ENCODE measurements around the gene BCS1L.

The BCS1L gene

DNA sequence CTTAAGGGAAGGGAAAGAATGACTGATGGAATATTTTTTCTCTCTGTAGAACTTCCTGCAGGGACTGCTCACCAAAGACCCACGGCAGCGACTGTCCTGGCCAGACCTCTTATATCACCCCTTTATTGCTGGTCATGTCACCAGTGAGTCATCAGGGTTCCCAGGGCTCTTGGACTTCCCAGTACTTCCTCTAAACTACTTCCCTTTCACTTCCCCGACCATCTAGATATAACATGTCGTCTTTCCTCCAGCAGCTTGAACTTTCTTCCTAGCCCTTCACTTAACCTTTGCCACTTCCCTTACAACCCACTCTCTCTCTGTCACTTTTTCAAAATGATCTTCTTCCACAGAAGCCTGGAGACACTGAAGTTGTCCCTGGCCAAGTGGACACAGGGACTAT lies 19.6 kb downstream of the BCS1L start:
- TF ChIP-seq POLR2AphosphoS5 (IDR thresholded peaks at IDR 0.05; ENCODE audit: low read depth, low read length) (no peak), FOXP2 (optimal IDR thresholded peaks at IDR 0.05; ENCODE audit: borderline replicate concordance, extremely low read depth, extremely low read length, insufficient read depth) (no peak), TAF1 (IDR thresholded peaks at IDR 0.05; ENCODE audit: borderline replicate concordance, insufficient read depth, low read length) (no peak), SIN3A (IDR thresholded peaks at IDR 0.05; ENCODE audit: borderline replicate concordance, insufficient read depth, low read length) (no peak)
- TF ChIP-seq, protein P1, sequence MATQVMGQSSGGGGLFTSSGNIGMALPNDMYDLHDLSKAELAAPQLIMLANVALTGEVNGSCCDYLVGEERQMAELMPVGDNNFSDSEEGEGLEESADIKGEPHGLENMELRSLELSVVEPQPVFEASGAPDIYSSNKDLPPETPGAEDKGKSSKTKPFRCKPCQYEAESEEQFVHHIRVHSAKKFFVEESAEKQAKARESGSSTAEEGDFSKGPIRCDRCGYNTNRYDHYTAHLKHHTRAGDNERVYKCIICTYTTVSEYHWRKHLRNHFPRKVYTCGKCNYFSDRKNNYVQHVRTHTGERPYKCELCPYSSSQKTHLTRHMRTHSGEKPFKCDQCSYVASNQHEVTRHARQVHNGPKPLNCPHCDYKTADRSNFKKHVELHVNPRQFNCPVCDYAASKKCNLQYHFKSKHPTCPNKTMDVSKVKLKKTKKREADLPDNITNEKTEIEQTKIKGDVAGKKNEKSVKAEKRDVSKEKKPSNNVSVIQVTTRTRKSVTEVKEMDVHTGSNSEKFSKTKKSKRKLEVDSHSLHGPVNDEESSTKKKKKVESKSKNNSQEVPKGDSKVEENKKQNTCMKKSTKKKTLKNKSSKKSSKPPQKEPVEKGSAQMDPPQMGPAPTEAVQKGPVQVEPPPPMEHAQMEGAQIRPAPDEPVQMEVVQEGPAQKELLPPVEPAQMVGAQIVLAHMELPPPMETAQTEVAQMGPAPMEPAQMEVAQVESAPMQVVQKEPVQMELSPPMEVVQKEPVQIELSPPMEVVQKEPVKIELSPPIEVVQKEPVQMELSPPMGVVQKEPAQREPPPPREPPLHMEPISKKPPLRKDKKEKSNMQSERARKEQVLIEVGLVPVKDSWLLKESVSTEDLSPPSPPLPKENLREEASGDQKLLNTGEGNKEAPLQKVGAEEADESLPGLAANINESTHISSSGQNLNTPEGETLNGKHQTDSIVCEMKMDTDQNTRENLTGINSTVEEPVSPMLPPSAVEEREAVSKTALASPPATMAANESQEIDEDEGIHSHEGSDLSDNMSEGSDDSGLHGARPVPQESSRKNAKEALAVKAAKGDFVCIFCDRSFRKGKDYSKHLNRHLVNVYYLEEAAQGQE (IDR thresholded peaks at IDR 0.05; ENCODE audit: insufficient read depth in 1 of 2, low read depth in 2 of 2, low read length in 2 of 2), result no peak

- TF ChIP-seq FOXP2 (optimal IDR thresholded peaks at IDR 0.05; ENCODE audit: borderline replicate concordance, extremely low read depth, extremely low read length, insufficient read depth) (no peak), SIN3A (IDR thresholded peaks at IDR 0.05; ENCODE audit: borderline replicate concordance, insufficient read depth, low read length) (no peak), TAF1 (IDR thresholded peaks at IDR 0.05; ENCODE audit: borderline replicate concordance, insufficient read depth, low read length) (no peak), POLR2AphosphoS5 (IDR thresholded peaks at IDR 0.05; ENCODE audit: low read depth, low read length) (no peak)
- TF ChIP-seq, protein P1 (IDR thresholded peaks at IDR 0.05; ENCODE audit: insufficient read depth in 1 of 2, low read depth in 2 of 2, low read length in 2 of 2), result no peak
These were observed 20.6 kb downstream of the BCS1L start for GRCh38 chr2:218680061-218680460.

GRCh38 chr2:218691234-218691633 lies 31.8 kb downstream of the BCS1L start:
- TF ChIP-seq TAF1 (IDR thresholded peaks at IDR 0.05; ENCODE audit: borderline replicate concordance, insufficient read depth, low read length), result no peak
- TF ChIP-seq, protein P1 (IDR thresholded peaks at IDR 0.05; ENCODE audit: insufficient read depth in 1 of 2, low read depth in 2 of 2, low read length in 2 of 2), result no peak
- no peak for TF ChIP-seq POLR2AphosphoS5 (IDR thresholded peaks at IDR 0.05; ENCODE audit: low read depth, low read length)
- no peak for TF ChIP-seq FOXP2 (optimal IDR thresholded peaks at IDR 0.05; ENCODE audit: borderline replicate concordance, extremely low read depth, extremely low read length, insufficient read depth)
- no peak for TF ChIP-seq SIN3A (IDR thresholded peaks at IDR 0.05; ENCODE audit: borderline replicate concordance, insufficient read depth, low read length)

- TF ChIP-seq, protein P1 (IDR thresholded peaks at IDR 0.05; ENCODE audit: insufficient read depth in 1 of 2, low read depth in 2 of 2, low read length in 2 of 2), result no peak
- no peak for TF ChIP-seq SIN3A (IDR thresholded peaks at IDR 0.05; ENCODE audit: borderline replicate concordance, insufficient read depth, low read length)
- no peak for TF ChIP-seq POLR2AphosphoS5 (IDR thresholded peaks at IDR 0.05; ENCODE audit: low read depth, low read length)
- no peak for TF ChIP-seq TAF1 (IDR thresholded peaks at IDR 0.05; ENCODE audit: borderline replicate concordance, insufficient read depth, low read length)
- TF ChIP-seq FOXP2 (optimal IDR thresholded peaks at IDR 0.05; ENCODE audit: borderline replicate concordance, extremely low read depth, extremely low read length, insufficient read depth), result no peak
These were observed 35.1 kb downstream of the BCS1L start for GRCh38 chr2:218694405-218695145.
